Vagina (tissue), 2 donors: ENCODE data around the gene FAM78B.

Experiments used
- POLR2A ChIP-seq, 2 donors: fragments of 450-650 bp; IDR thresholded peaks; one replicate each; pipeline ENCODE4 v1.6.1; 2017; ENCODE audit warnings: antibody characterized with exemption in 2 of 2, mild to moderate bottlenecking in 2 of 2, moderate library complexity in 2 of 2
- POLR2AphosphoS5 ChIP-seq, 2 donors: sonication (generic); formaldehyde crosslinking; IDR thresholded peaks; one replicate each; pipeline ENCODE4 v1.9.0; 2017; ENCODE audit warnings: antibody characterized with exemption in 2 of 2, mild to moderate bottlenecking in 2 of 2, low read depth in 1 of 2; ENCODE audit not compliant: insufficient read depth in 1 of 2
- TF ChIP-seq, protein P1 (sequence below), 3 experiments: fragments of 450-650 bp in 2 of 3; fragments of 200-600 bp in 1 of 3; sonication (generic) in 1 of 3; IDR thresholded peaks; one replicate each; pipeline ENCODE4 v1.5.1; 2017 to 2019; ENCODE audit warnings: antibody characterized with exemption in 3 of 3, mild to moderate bottlenecking in 2 of 3, moderate library complexity in 2 of 3

DNA sequence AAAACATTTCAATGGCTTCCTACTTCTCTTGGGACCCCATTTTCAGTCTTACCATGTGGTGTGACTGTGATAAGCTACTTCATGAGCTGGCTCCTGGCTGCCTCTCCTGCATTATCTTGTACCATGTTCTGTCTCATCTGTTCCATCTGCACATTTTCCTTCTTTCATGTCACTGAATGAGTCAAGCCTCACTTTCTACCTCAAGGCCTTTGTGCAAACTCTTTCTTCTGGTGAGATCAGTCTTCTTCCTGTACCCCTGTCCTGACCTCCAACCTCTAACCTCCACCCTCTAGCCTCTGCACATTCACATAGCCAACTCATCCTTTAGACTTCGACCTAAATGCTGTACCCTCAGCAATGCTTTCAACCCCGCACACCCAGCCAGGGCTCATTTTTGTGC is 9.6 kb upstream of the FAM78B start:
- TF ChIP-seq POLR2A (IDR thresholded peaks at IDR 0.05) (no peak), POLR2AphosphoS5 (IDR thresholded peaks at IDR 0.05; ENCODE audit: insufficient read depth in 1 of 2, low read depth in 1 of 2) (no peak)
- TF ChIP-seq, protein P1, sequence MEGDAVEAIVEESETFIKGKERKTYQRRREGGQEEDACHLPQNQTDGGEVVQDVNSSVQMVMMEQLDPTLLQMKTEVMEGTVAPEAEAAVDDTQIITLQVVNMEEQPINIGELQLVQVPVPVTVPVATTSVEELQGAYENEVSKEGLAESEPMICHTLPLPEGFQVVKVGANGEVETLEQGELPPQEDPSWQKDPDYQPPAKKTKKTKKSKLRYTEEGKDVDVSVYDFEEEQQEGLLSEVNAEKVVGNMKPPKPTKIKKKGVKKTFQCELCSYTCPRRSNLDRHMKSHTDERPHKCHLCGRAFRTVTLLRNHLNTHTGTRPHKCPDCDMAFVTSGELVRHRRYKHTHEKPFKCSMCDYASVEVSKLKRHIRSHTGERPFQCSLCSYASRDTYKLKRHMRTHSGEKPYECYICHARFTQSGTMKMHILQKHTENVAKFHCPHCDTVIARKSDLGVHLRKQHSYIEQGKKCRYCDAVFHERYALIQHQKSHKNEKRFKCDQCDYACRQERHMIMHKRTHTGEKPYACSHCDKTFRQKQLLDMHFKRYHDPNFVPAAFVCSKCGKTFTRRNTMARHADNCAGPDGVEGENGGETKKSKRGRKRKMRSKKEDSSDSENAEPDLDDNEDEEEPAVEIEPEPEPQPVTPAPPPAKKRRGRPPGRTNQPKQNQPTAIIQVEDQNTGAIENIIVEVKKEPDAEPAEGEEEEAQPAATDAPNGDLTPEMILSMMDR (IDR thresholded peaks at IDR 0.05) = no peak
